Measurements from ENCODE around the gene CLMP. TPM values are rescaled to one million over a fixed set of nuclear protein-coding genes. Genes with fewer than 3 reads are reported as not detected.

The CLMP gene
- total RNA-seq, 2 donors from 2014 or later = 48.3 to 126 TPM

- ATAC-seq (ENCODE audit: insufficient number of reproducible peaks, low FRiP score, low read depth) = no peak
Observed at GRCh38 chr11:123184531-123184930, 10.5 kb downstream of the CLMP start.

DNA sequence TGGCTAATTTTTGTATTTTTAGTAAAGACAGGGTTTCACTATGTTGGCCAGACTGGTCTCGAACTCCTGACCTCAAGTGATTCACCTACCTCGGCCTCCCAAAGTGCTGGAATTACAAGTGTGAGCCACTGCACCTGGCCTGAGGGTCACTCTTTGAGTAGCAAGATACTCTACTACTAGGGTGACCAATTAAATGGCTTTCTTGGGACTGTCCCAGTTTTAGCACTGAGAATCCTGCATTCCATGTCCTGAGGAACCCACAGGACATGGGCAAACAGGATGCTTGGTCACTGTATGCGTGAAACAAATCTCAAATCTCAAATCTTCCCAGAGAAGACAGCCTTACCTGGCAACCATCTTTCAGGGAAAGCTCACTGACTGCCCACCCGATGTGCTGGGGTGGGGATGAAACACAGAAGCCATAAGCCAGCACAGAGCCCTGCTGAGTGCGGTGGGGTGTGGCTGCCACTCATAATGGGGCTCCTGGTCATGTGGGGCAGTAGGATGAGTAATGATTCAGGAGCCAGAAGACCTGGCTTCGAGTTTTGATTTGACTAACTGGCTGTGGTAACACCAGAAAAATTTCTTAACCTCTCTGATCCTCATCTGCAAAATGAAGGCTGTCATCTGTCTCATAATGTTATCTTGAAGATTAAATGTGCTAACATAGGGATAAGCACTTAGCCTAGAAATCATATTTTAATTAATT lies 11.5 kb downstream of the CLMP start:
- Histone ChIP-seq H3K27me3 (replicated peaks; ENCODE audit: insufficient read depth) (no peaks in the 10 kb centered on the region), H3K9me3 (no peaks in the 10 kb centered on the region), H3K27ac (peak overlapping the region in 1 of 2 donors; percentile 9), H3K4me1 (ENCODE audit: control insufficient read depth in 1 of 2, low read depth in 2 of 2) (peaks cover 18 to 76% of the 10 kb centered on the region in 2 donors), H3K36me3 (no peaks in the 10 kb centered on the region), H3K4me3 (no peak overlapping the region)
- TF ChIP-seq CTCF (IDR thresholded peaks at IDR 0.05) = no peak
- DNase-seq (ENCODE audit: low spot score) (no peak), ATAC-seq (ENCODE audit: insufficient number of reproducible peaks, low FRiP score, low read depth) (no peak)

More at GRCh38 chr11:123184531-123184930, 10.5 kb downstream of the CLMP start:
- H3K36me3 ChIP-seq = no peaks in the 10 kb centered on the region
- no peaks in the 10 kb centered on the region for H3K9me3 ChIP-seq
- H3K4me3 ChIP-seq = no peak overlapping the region
- TF ChIP-seq CTCF (IDR thresholded peaks at IDR 0.05) = no peak
- H3K4me1 ChIP-seq (ENCODE audit: control insufficient read depth in 1 of 2, low read depth in 2 of 2) = peaks cover 18 to 84% of the 10 kb centered on the region in 2 donors
- no peak overlapping the region for H3K27ac ChIP-seq
- H3K27me3 ChIP-seq (replicated peaks; ENCODE audit: insufficient read depth) = no peaks in the 10 kb centered on the region
- no peak for DNase-seq (ENCODE audit: low spot score)

DNA sequence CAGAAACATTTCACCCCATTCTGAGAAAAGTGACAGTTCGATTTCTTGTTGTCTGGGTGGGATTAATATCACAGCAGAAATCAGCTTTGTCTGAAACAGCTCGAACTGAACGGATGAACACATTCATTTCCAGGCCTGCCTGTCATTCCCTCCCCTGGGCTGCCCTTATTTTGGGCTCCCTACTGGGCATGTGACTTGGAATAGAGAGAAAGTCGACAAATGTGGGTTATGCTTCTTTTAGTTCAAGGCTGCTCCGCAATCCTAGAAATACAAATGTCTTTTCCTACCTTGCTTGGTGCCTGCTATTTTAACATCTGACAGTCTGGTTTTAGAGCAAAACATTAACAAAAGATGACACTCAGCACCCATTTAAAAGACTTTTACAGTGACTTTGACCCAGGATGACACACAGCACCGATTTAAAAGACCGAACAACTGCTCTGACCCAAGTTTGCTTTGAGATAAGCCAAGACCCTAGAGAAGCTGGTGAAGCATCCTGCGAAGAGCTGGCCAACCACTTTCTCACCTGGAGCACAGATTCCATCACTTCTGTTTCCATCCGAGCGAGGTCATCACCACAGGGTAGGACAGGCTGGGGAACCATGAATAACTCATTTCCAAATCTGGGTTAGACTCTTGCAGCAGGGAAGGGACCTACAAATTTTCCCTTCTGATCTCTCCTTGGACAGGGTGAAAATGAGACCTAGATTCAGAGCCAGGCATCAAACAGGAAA lies 13.1 kb downstream of the CLMP start:
- no peaks in the 10 kb centered on the region for H3K27me3 ChIP-seq (replicated peaks; ENCODE audit: insufficient read depth)
- peaks cover 7 to 60% of the 10 kb centered on the region in 2 donors for H3K4me1 ChIP-seq (ENCODE audit: control insufficient read depth in 1 of 2, low read depth in 2 of 2)
- H3K27ac ChIP-seq = peak overlapping the region in 1 of 2 donors; percentile 52
- H3K9me3 ChIP-seq = no peaks in the 10 kb centered on the region
- DNase-seq (ENCODE audit: low spot score) (no peak), ATAC-seq (ENCODE audit: insufficient number of reproducible peaks, low FRiP score, low read depth) (no peak)
- H3K36me3 ChIP-seq = no peaks in the 10 kb centered on the region
- H3K4me3 ChIP-seq = no peak overlapping the region
- no peak for TF ChIP-seq CTCF (IDR thresholded peaks at IDR 0.05)

DNA sequence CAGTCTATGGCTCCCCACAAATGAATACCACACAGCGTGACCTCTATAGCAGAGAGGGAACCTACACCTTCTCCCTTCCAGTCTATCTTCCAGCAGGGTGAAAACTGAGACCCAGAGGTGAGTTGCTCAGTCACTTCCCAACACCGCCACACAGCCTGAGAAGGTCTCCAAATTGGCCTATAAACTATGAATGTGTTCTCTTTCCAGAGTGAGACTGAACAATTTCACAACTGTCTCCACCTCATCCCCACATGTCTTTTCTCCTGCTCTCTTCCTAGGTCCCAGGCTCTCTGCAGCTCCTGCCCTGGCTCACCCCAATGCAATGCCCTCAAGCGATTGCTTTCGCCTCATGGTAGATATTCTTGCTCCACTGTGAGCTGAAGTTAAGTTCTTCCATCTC lies 14.0 kb downstream of the CLMP start:
- Histone ChIP-seq H3K36me3 (no peaks in the 10 kb centered on the region), H3K27me3 (replicated peaks; ENCODE audit: insufficient read depth) (no peaks in the 10 kb centered on the region), H3K4me1 (ENCODE audit: control insufficient read depth in 1 of 2, low read depth in 2 of 2) (peaks cover 5 to 60% of the 10 kb centered on the region in 2 donors), H3K9me3 (no peaks in the 10 kb centered on the region), H3K4me3 (no peak overlapping the region), H3K27ac (peak overlapping the region in 1 of 2 donors; percentile 52)
- DNase-seq (ENCODE audit: low spot score) (no peak), ATAC-seq (ENCODE audit: insufficient number of reproducible peaks, low FRiP score, low read depth) (no peak)
- TF ChIP-seq CTCF (IDR thresholded peaks at IDR 0.05) = no peak

DNA sequence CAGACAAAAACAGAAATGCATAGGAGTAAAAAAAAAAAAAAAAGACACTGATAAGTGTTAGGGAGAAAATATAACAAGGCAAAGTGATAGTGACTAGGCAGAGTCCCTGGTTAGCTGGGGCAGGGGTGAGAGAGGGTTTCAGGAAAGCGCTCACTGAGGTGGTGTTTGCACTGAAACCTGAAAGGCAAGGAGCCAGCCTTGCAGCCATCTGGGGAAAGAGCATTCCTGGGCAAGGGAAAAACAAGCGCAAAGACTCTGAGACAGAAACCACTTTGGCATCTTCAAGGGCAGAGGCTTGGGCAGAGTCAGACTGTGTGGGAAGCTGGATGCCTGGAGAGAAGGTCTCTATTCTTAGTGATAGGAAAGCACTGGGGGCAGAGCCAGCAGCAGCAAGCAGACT lies 14.5 kb downstream of the CLMP start:
- no peaks in the 10 kb centered on the region for H3K9me3 ChIP-seq
- DNase-seq (ENCODE audit: low spot score) (no peak), ATAC-seq (ENCODE audit: insufficient number of reproducible peaks, low FRiP score, low read depth) (no peak)
- no peak for TF ChIP-seq CTCF (IDR thresholded peaks at IDR 0.05)
- H3K27me3 ChIP-seq (replicated peaks; ENCODE audit: insufficient read depth) = no peaks in the 10 kb centered on the region
- peak overlapping the region in 1 of 2 donors; percentile 52 for H3K27ac ChIP-seq
- no peaks in the 10 kb centered on the region for H3K36me3 ChIP-seq
- H3K4me3 ChIP-seq = no peak overlapping the region
- peaks cover 6 to 60% of the 10 kb centered on the region in 2 donors for H3K4me1 ChIP-seq (ENCODE audit: control insufficient read depth in 1 of 2, low read depth in 2 of 2)

Measured in thoracic aorta (tissue), 2 donors.